ENCODE measurements around the gene TAF10.

Gene TAF10

GRCh38 chr11:6640985-6641701 lies 29.1 kb upstream of the TAF10 start:
- no peak for DNase-seq (ENCODE audit: low read depth in 2 of 2)

- DNase-seq (ENCODE audit: low read depth in 2 of 2) = no peak
Observed at GRCh38 chr11:6640036-6640984, 28.3 kb upstream of the TAF10 start.

- DNase-seq (ENCODE audit: low read depth in 2 of 2) = no peak
Observed at GRCh38 chr11:6638429-6638828, 26.4 kb upstream of the TAF10 start.

- no peak for DNase-seq (ENCODE audit: low read depth in 2 of 2)
Observed at GRCh38 chr11:6637871-6638270, 25.9 kb upstream of the TAF10 start.

GRCh38 chr11:6636480-6636879 lies 24.5 kb upstream of the TAF10 start:
- DNase-seq (ENCODE audit: low read depth in 2 of 2) = no peak

- DNase-seq (ENCODE audit: low read depth in 2 of 2) = no peak
Observed at GRCh38 chr11:6635082-6635932, 23.3 kb upstream of the TAF10 start.

- no peak for DNase-seq (ENCODE audit: low read depth in 2 of 2)
Observed at GRCh38 chr11:6634534-6634933, 22.5 kb upstream of the TAF10 start.

GRCh38 chr11:6633422-6634408 lies 21.7 kb upstream of the TAF10 start:
- no peak for DNase-seq (ENCODE audit: low read depth in 2 of 2)

- DNase-seq (ENCODE audit: low read depth in 2 of 2) = no peak
Observed at GRCh38 chr11:6632116-6633073, 20.4 kb upstream of the TAF10 start.

- DNase-seq (ENCODE audit: low read depth in 2 of 2) = no peak
Observed at GRCh38 chr11:6631361-6631890, 19.4 kb upstream of the TAF10 start.

- no peak for DNase-seq (ENCODE audit: low read depth in 2 of 2)
Observed at GRCh38 chr11:6630632-6631291, 18.7 kb upstream of the TAF10 start.

- DNase-seq (ENCODE audit: low read depth in 2 of 2) = no peak
Observed at GRCh38 chr11:6629892-6630631, 18.0 kb upstream of the TAF10 start.

GRCh38 chr11:6629573-6629891 lies 17.5 kb upstream of the TAF10 start:
- DNase-seq (ENCODE audit: low read depth in 2 of 2) = no peak

- DNase-seq (ENCODE audit: low read depth in 2 of 2) = no peak
Observed at GRCh38 chr11:6628526-6628925, 16.5 kb upstream of the TAF10 start.

GRCh38 chr11:6627762-6628241 lies 15.8 kb upstream of the TAF10 start:
- DNase-seq (ENCODE audit: low read depth in 2 of 2) = no peak

- DNase-seq (ENCODE audit: low read depth in 2 of 2) = no peak
Observed at GRCh38 chr11:6626971-6627761, 15.2 kb upstream of the TAF10 start.

GRCh38 chr11:6625832-6626420 lies 13.9 kb upstream of the TAF10 start:
- DNase-seq (ENCODE audit: low read depth in 2 of 2) = no peak
